Loucy (cell line): ENCODE data around the gene RPS6KA2.

Source experiments
- EZH2phosphoT487 ChIP-seq: fragments of 200-600 bp; IDR thresholded peaks from 2 replicates; pipeline ENCODE4 v1.6.1; 2018; ENCODE audit warnings: antibody characterized with exemption, mild to moderate bottlenecking, moderate library complexity, borderline replicate concordance
- TF ChIP-seq, protein P1 (sequence below): fragments of 200-600 bp; sonication (generic); conservative IDR thresholded peaks from 2 replicates; pipeline ENCODE4 v1.5.1; 2014; ENCODE audit warnings: mild to moderate bottlenecking, antibody characterized with exemption, low read length

DNA sequence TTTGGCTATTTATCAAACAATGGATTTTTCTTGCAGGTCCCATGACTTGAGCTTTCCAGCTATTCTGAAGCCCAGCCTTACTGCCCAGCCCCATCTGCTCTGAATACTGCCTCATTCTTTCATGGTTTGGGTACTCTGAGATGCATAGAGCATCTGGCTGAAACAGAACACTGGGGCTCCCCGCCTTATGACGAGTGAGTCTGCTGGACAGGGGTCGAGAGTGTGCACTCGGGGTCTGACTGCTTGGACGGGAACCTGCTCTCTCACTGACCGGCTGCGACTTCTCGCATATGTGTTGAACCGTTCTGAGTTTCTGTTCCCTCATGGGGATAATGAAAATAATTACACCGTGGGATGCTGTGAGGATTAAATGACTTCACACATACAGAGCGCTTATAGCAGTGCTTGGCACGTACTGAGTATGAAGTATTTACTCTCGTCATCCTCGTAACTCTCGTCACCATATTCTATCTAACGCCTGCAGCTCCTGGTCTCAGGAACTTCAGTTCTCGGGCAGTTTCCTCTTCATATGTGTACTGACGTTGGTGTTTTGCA, 184.8 kb downstream of the RPS6KA2 start:
- no peak for TF ChIP-seq EZH2phosphoT487
- TF ChIP-seq, protein P1, sequence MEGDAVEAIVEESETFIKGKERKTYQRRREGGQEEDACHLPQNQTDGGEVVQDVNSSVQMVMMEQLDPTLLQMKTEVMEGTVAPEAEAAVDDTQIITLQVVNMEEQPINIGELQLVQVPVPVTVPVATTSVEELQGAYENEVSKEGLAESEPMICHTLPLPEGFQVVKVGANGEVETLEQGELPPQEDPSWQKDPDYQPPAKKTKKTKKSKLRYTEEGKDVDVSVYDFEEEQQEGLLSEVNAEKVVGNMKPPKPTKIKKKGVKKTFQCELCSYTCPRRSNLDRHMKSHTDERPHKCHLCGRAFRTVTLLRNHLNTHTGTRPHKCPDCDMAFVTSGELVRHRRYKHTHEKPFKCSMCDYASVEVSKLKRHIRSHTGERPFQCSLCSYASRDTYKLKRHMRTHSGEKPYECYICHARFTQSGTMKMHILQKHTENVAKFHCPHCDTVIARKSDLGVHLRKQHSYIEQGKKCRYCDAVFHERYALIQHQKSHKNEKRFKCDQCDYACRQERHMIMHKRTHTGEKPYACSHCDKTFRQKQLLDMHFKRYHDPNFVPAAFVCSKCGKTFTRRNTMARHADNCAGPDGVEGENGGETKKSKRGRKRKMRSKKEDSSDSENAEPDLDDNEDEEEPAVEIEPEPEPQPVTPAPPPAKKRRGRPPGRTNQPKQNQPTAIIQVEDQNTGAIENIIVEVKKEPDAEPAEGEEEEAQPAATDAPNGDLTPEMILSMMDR = no peak
